ENCODE data around the gene SIVA1. TPM values are rescaled to one million over a fixed set of nuclear protein-coding genes. Genes with fewer than 3 reads are reported as not detected.

The SIVA1 gene
- polyA plus RNA-seq, 1 of the 3 experiments (the other 2 are of a cell fraction): 137 TPM

DNA sequence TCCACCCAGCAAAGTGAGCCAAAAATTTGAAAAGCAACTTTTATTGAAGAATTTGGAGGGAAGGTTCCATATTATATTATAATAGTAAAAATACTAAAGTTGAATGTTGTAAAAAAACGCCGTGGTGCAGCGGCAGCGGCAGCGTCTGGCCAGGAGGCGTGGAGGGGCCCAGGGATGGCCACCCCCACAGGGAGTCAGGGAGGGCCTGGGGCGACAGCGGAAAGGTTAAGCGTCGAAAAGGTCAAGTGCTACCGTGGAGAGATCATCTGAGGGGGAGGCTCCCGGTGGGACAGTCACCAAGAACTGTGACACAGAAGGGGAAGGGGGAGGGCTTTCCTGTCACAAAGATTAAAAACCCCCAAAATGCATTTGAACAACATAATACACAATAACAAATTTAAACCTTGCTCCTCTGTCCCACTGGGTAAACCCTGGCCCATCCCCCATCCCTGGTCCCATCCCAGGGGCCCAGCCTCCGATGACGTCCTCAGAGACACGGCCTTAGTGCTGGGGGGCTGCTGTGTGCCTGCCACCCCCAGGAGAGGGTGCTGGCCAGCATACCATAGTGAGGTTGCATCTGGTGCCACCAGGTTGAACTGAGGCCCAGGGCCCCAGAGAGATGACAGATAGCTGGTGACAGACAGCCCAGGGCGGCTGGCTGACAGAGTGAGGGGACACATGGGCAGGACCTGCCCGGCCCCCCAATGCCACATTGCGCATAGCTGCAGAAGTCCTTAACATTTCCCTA is 16.6 kb downstream of the SIVA1 start:
- DNase-seq: peak; percentile 31
- no peak overlapping the region for H3K4me2 ChIP-seq
- H3K9me3 ChIP-seq: no peaks in the 10 kb centered on the region
- TF ChIP-seq TAF1 (IDR thresholded peaks at IDR 0.05; ENCODE audit: borderline replicate concordance, low read depth, low read length) (no peak), MXI1 (IDR thresholded peaks at IDR 0.05; ENCODE audit: low read depth, low read length) (no peak), JUND (IDR thresholded peaks at IDR 0.05) (no peak), SIN3A (IDR thresholded peaks at IDR 0.05; ENCODE audit: borderline replicate concordance, low read depth, low read length) (no peak), ZBTB33 (IDR thresholded peaks at IDR 0.05; ENCODE audit: borderline replicate concordance, low read depth) (no peak), NFIC (IDR thresholded peaks at IDR 0.05; ENCODE audit: borderline replicate concordance) (no peak), MAX (IDR thresholded peaks at IDR 0.05; ENCODE audit: low read depth) (no peak), TCF12 (IDR thresholded peaks at IDR 0.05) (no peak), FOXJ3 (CRISPR knock-in tag; IDR thresholded peaks at IDR 0.05) (no peak), GATA2 (CRISPR knock-in tag; IDR thresholded peaks at IDR 0.05) (no peak)
- TF ChIP-seq, protein P1, sequence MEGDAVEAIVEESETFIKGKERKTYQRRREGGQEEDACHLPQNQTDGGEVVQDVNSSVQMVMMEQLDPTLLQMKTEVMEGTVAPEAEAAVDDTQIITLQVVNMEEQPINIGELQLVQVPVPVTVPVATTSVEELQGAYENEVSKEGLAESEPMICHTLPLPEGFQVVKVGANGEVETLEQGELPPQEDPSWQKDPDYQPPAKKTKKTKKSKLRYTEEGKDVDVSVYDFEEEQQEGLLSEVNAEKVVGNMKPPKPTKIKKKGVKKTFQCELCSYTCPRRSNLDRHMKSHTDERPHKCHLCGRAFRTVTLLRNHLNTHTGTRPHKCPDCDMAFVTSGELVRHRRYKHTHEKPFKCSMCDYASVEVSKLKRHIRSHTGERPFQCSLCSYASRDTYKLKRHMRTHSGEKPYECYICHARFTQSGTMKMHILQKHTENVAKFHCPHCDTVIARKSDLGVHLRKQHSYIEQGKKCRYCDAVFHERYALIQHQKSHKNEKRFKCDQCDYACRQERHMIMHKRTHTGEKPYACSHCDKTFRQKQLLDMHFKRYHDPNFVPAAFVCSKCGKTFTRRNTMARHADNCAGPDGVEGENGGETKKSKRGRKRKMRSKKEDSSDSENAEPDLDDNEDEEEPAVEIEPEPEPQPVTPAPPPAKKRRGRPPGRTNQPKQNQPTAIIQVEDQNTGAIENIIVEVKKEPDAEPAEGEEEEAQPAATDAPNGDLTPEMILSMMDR (IDR thresholded peaks at IDR 0.05): no peak
- no peak overlapping the region for H3K4me3 ChIP-seq (ENCODE audit: low read depth in 2 of 2, low read length in 1 of 2)
- 88% methylated on average over 18 of the region's 18 CpGs for WGBS (ENCODE audit: low lambda C conversion rate)
- no peaks in the 10 kb centered on the region for H4K20me1 ChIP-seq (ENCODE audit: insufficient read depth)
- CTCF ChIA-PET: interaction anchor here (0.9 to 6.5 kb wide), 26 partner anchors 8 to 249 kb away, joined by 3 to 85 read pairs (median 8); partner anchors contain the start of genes AKT1, CEP170B, SIVA1 and ZBTB42
- no peak overlapping the region for H3K9ac ChIP-seq
- peaks cover 8 to 34% of the 10 kb centered on the region in 2 experiments for H3K36me3 ChIP-seq (replicated peaks in 1 of 2; ENCODE audit: control insufficient read depth in 1 of 2, insufficient read depth in 2 of 2, low read length in 1 of 2)
- H2AFZ ChIP-seq (ENCODE audit: low read depth): no peak overlapping the region
- POLR2A ChIA-PET: interaction anchor here (0.7 to 1.1 kb wide), 4 partner anchors 17 to 216 kb away, joined by 3 to 5 read pairs (median 3); partner anchors contain the start of genes CLBA1 and SIVA1
- H3K27me3 ChIP-seq (ENCODE audit: insufficient read depth): no peaks in the 10 kb centered on the region
- H3K9me2 ChIP-seq: no peaks in the 10 kb centered on the region
- no peak overlapping the region; a peak in 1 of 4 replicates for H3K27ac ChIP-seq (ENCODE audit: low read depth in 2 of 2, low read length in 1 of 2)
- peaks cover 32% of the 10 kb centered on the region for H3F3A ChIP-seq (replicated peaks; ENCODE audit: insufficient read depth)
- H3K79me2 ChIP-seq (ENCODE audit: insufficient read depth): no peaks in the 10 kb centered on the region
- H3K4me1 ChIP-seq (ENCODE audit: control insufficient read depth in 1 of 2, insufficient read depth in 2 of 2, low read depth in 1 of 2, low read length in 1 of 2): peaks cover 0 to 7% of the 10 kb centered on the region in 2 experiments; a peak in 1 of 4 replicates

- Histone ChIP-seq H4K20me1 (ENCODE audit: insufficient read depth) (no peaks in the 10 kb centered on the region), H3K27ac (ENCODE audit: low read depth in 2 of 2, low read length in 1 of 2) (no peak overlapping the region), H3K79me2 (ENCODE audit: insufficient read depth) (no peaks in the 10 kb centered on the region), H3K36me3 (replicated peaks in 1 of 2; ENCODE audit: control insufficient read depth in 1 of 2, insufficient read depth in 2 of 2, low read length in 1 of 2) (peaks cover 8 to 37% of the 10 kb centered on the region in 2 experiments), H3K9me3 (no peaks in the 10 kb centered on the region), H3K9ac (no peak overlapping the region), H3K9me2 (no peaks in the 10 kb centered on the region), H3K4me1 (ENCODE audit: control insufficient read depth in 1 of 2, insufficient read depth in 2 of 2, low read depth in 1 of 2, low read length in 1 of 2) (peaks cover 0 to 7% of the 10 kb centered on the region in 2 experiments; a peak in 1 of 4 replicates), H3K4me2 (no peak overlapping the region), H2AFZ (ENCODE audit: low read depth) (no peak overlapping the region), H3K27me3 (ENCODE audit: insufficient read depth) (no peaks in the 10 kb centered on the region), H3K4me3 (ENCODE audit: low read depth in 2 of 2, low read length in 1 of 2) (no peak overlapping the region), H3F3A (replicated peaks; ENCODE audit: insufficient read depth) (peaks cover 32% of the 10 kb centered on the region)
- ChIA-PET POLR2A (interaction anchor here (0.7 to 1.1 kb wide), 2 partner anchors 17 to 51 kb away, joined by 3 to 5 read pairs; partner anchors contain the start of gene SIVA1), CTCF (interaction anchor here (1.0 to 6.5 kb wide), 6 partner anchors 10 to 56 kb away, joined by 4 to 85 read pairs (median 16); partner anchors contain the start of gene AKT1)
- no peak for DNase-seq
- 95% methylated on average over 22 of the region's 24 CpGs for WGBS (ENCODE audit: low lambda C conversion rate)
- TF ChIP-seq FOXJ3 (CRISPR knock-in tag; IDR thresholded peaks at IDR 0.05) (no peak), TCF12 (IDR thresholded peaks at IDR 0.05) (no peak), RXRA (IDR thresholded peaks at IDR 0.05; ENCODE audit: borderline replicate concordance, low read depth) (no peak), TEAD4 (IDR thresholded peaks at IDR 0.05; ENCODE audit: borderline replicate concordance, insufficient read depth) (no peak), YY1 (IDR thresholded peaks at IDR 0.05; ENCODE audit: low read depth) (no peak)
- TF ChIP-seq, protein P1 (IDR thresholded peaks at IDR 0.05): no peak
- TF ChIP-seq, protein P2, sequence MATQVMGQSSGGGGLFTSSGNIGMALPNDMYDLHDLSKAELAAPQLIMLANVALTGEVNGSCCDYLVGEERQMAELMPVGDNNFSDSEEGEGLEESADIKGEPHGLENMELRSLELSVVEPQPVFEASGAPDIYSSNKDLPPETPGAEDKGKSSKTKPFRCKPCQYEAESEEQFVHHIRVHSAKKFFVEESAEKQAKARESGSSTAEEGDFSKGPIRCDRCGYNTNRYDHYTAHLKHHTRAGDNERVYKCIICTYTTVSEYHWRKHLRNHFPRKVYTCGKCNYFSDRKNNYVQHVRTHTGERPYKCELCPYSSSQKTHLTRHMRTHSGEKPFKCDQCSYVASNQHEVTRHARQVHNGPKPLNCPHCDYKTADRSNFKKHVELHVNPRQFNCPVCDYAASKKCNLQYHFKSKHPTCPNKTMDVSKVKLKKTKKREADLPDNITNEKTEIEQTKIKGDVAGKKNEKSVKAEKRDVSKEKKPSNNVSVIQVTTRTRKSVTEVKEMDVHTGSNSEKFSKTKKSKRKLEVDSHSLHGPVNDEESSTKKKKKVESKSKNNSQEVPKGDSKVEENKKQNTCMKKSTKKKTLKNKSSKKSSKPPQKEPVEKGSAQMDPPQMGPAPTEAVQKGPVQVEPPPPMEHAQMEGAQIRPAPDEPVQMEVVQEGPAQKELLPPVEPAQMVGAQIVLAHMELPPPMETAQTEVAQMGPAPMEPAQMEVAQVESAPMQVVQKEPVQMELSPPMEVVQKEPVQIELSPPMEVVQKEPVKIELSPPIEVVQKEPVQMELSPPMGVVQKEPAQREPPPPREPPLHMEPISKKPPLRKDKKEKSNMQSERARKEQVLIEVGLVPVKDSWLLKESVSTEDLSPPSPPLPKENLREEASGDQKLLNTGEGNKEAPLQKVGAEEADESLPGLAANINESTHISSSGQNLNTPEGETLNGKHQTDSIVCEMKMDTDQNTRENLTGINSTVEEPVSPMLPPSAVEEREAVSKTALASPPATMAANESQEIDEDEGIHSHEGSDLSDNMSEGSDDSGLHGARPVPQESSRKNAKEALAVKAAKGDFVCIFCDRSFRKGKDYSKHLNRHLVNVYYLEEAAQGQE (IDR thresholded peaks at IDR 0.05; ENCODE audit: low read depth, low read length): no peak
Measured at GRCh38 chr14:104770072-104770579, 17.2 kb downstream of the SIVA1 start.
